Measurements from ENCODE around the gene CMIP.

GRCh38 chr16:81576696-81577095 is 132.1 kb downstream of the CMIP start:
- TF ChIP-seq CTCF (IDR thresholded peaks at IDR 0.05) (no peak), POLR2A (IDR thresholded peaks at IDR 0.05) (no peak)

Data from thyroid gland (tissue), 4 donors.